Measurements from ENCODE around the gene HLX.

The HLX gene

GRCh38 chr1:220896092-220896491 is 16.8 kb downstream of the HLX start:
- DNase-seq = no peak

- no peak for DNase-seq
Observed at GRCh38 chr1:220900842-220901241, 21.6 kb downstream of the HLX start.

DNA sequence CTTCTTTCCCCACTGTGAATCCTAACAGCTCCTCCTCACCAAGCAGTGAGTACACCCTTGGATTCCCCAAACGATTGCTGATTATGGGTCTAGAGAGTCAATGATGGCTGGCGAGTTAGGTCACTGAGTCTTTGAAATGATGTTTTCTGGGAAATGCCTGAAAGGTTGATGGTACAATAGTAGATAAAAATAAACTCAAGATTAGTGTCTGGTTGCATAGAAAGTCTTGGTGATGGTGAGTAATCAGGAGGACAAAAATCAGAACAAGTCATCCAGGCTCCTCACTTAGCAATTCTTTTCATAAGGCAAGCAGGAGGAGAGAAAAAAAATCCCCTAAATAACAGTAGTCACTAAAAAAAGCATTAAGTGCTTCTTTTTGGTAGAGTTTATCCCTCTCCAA is 22.6 kb downstream of the HLX start:
- no peak for DNase-seq

DNA sequence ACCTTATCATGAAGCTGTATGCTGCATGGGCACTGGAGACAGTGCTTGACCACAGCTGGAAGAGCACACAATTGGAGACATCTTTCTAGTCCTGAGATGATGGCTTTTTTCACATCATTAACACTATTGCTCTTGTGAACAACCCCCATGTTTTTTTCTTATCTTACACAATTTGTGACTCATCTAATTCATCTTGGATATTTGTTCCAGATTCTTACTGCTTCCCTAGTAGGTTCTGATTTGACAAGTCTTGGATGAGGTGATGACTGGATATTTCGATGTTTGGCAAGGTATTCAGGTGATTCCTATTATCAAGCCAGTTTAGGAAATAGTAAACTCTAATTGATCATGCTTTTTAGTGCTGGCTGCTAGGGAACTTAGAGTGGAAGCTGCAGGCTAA is 23.7 kb downstream of the HLX start:
- no peak for DNase-seq

DNA sequence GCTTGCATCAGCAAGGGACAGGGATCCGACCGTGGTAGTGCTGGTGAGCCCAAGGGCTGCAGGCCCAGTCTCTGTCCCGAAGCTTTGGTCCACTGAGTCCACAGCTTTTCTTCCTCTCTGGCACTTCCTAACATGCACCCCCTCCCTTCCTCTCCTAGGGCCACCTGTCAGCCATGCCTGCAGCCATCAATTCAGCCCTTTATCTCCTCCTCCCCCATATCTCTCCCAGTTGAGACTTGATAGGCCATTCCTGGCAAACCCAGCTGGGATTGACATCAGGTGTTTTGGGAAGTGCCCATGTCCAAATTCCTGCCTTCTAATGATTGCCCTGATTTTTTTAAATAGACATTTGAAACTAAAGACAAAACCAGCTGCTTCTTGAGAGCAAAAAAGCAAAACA is 25.6 kb downstream of the HLX start:
- no peak for DNase-seq

- no peak for DNase-seq
Observed at GRCh38 chr1:220905650-220906560, 26.7 kb downstream of the HLX start.

GRCh38 chr1:220906561-220907334 is 27.5 kb downstream of the HLX start:
- no peak for DNase-seq

DNA sequence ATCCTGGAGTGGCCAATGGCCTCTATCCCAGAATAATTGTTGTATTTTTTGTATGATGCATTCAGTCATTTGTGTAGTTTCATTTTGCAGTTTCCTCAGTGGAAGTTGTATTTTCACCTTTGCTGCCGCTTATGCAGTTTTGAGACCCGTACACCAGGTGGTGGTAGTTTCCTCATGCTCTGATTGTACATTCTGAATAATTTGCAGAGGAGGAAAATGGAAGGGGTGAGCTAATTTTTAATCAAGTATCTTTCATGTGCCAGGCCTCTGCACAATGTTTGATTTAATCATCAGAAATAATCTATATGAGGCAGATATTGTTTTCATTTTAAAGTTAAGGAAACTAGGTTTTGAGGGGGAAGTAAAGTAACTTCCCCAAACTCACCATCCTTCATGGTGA is 29.5 kb downstream of the HLX start:
- DNase-seq = no peak

DNA sequence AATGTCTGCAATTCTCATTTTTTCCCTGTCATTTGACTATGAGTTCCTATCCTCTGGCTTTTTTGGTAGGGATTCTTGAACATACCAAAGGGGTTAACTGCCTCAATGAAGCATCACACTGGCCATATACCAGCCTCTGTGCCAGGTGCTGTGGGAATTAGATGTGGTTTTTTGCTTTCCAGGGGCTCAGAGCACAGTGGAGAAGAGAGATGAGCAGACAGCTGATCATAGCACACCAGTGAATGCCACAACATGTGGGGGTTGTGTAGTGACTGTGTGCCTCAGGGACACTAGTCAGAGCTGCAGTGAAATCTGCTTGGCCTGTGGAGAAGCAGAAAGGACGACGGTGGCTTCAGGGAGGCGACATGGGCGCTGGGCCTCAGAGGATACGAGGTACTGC is 30.8 kb downstream of the HLX start:
- no peak for DNase-seq

- DNase-seq = no peak
Observed at GRCh38 chr1:220914283-220915116, 35.3 kb downstream of the HLX start.

DNA sequence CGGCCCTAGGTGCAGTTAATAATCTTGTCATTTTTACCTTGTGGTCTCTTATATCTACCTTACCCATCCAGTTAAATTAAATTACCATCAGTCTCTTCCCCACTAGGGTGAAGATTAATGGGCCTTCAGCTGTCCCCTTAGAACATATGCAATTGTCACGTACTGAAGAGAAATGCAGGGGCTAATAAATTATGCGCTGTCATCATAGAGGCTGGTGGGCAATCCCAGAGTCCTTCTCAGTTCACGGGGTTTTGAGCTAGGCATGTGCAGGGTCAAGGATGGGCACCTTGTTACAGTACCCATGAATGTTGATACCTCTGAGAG is 35.8 kb downstream of the HLX start:
- no peak for DNase-seq

DNA sequence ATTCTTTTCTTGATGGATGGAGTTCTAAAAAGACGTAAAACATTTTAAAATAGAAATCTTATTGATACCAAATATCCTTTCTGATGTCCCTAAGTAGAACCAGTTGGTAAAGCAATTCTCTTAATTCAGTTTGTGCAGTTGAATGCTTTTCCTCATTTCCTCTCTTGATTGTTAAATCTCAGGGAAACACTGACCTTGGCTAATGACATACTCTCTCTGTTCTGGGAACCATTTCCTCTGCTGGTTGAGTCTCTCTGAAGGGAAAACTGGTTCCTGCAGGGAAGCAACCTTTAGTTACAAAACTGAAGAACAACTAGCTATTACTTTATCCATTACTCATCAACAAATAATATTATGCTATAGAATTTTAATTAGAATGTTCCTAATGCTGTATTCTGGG is 36.7 kb downstream of the HLX start:
- DNase-seq = no peak

DNA sequence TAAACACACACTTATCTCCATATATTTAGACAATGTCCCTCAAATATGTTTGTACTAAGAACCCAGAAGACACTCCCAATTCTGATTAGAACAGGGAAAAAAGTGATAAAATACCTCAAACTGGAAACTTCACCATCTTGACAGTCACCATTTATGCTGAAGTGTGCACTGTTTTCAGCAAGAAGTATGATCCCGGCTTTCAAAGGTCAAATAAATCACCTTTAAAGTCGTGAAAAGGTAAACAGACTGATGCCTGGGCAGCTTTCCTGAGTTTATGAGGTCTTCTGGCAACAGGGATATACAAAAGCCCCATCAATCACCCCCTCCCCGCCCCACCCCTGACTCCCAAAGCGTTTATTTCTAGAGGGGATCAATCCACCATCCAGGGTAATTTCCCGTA is 37.9 kb downstream of the HLX start:
- no peak for DNase-seq

GRCh38 chr1:220917535-220918209 is 38.4 kb downstream of the HLX start:
- DNase-seq = no peak

DNA sequence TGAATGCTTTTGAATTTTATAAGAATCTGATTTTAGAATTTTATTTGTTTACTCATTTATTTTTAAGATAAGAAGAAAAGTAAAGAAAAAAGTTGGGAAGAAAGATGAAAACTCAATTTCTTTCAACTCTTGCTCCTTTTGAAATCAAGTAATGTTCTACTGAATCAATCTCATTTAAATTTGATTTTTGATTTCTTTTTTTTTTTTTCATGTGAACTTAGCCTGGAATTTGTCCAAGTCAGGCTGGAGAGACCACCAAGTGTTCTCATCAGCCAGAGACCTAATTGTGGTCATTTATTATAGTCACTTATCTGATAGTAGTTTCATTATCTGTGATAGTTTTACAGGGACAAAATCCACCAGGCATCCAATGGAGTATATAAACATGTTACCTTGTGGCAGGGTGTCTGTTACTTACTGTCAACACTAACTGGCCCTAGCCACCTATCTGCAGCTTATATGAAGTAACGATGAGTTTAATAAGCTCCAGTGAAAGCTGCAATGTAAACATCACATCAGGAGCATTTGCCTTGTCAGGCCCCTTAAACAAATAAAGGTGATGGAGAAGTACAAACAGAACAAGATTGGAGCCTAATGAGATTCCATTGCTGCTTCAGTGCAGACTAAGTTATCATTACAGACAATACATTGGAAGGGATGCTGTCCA is 39.2 kb downstream of the HLX start:
- DNase-seq = peak; percentile 65

DNA sequence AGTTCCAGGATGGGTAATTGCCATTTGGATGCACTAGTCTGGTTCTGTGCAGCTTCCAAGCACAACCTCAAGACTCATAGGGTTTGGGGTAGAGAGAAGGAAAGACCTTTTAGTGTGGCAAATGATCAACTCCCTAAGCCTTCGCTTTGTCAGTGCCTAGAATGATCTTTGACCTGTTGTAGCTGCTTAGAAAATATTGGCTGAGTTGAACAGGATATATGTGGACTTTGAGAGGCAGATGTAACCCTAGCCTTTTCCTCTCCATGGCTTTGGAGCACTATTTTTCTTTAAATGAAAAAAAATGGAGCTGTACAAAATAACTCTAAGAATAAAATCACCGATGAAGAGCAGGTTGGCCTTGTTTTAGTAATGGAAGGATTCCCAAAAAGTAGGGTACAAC is 41.7 kb downstream of the HLX start:
- DNase-seq = no peak

GRCh38 chr1:220921498-220921897 is 42.3 kb downstream of the HLX start:
- no peak for DNase-seq

DNA sequence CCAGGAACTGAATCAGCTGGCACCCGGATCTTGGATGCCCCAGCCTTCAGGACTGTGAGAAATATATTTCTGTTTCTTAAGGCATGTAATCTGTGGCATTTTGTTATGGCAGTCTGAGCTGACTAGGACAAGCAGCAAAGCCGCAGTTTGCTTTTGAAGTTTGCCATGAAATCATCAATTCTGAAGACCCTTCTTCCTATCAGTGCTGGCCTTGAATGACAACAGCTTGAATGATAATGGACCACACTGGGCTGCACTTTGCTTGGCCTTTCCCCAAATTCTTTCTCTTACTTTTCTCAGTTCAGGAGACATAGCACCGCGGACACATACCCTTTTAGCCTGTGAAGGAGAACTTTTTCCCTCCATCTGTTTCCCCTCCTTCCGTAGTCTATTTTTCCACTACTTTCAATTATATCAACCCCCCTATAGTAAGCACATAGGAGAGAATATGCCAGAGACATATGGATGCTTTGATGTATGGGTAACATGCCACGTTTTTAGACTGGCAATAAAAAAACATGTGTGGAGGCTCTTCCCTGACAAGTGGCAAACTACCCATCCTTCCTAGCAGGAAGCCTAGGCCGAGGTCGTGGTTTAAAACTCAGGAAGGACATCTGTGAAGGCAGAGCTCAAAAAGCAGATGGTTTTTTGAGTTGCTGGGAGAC is 42.9 kb downstream of the HLX start:
- DNase-seq = no peak

GRCh38 chr1:220922951-220923350 is 43.7 kb downstream of the HLX start:
- no peak for DNase-seq

- DNase-seq = no peak
Observed at GRCh38 chr1:220924331-220924970, 45.2 kb downstream of the HLX start.

DNA sequence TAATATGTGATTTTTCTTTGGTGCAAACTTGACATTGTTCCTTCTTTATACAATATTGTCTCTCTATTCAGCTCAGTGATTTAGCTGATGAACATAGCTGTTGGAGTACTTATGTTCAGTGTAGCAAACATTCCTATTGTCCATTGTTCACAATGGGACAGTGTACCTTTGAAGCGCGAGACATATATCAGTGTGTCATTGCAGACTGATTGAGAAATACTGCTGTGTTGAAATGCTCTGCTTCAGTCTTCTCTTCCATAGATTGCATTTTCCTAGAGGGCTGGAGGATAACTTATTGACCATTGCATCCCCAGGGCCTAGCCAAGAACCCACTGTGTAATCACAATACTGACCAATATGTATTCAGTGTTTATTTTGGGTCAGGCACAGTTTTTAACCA is 46.5 kb downstream of the HLX start:
- DNase-seq = no peak
